RWPE1 (cell line): Measurements from ENCODE around the gene NPBWR2.

ENCODE experiments used
- CTCF ChIA-PET: fragments of 350-600 bp; sonication (Branson Sonifier 250); formaldehyde crosslinking; extraction: SDS; loops from one replicate; lab custom pipeline; 2021; lab: Yijun Ruan, JAX
- POLR2A ChIA-PET: fragments of 400-600 bp; formaldehyde crosslinking; extraction: SDS; loops from one replicate; lab custom pipeline; 2020; ENCODE audit warnings: antibody characterized with exemption; ENCODE audit not compliant: low non-redundant PET; lab: Yijun Ruan, JAX
- DNase-seq: peaks from one replicate; pipeline ENCODE4 v3.0.0; 2012; ENCODE audit warnings: low spot score
- H3K27ac ChIP-seq: fragments of 450-650 bp; 2 replicates; pipeline ENCODE4 v1.5.1; 2017
- TF ChIP-seq, protein P1 (sequence below): fragments of 450-650 bp; conservative IDR thresholded peaks from 2 replicates; pipeline ENCODE4 v1.5.1; 2017; ENCODE audit warnings: low read depth, mild to moderate bottlenecking

The NPBWR2 gene

DNA sequence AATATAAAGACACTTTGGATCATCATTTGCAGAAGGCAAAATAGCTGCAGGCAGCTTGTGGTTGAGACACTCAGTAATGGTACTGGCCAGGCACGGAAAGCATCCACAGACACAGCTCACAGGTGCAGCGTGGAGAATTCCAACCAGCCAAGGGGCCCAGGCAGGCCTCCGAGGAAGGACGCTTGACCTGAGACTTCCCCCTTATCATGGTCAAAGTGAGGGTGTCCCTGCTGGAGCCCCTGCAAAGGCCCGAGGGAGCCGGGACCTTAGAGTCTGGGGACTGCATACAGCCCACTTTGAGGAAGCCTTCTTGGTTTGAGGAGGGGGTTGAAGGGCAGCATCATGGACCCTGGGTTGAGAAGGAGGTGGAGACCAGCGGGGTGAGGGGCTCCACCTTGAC, 41.8 kb upstream of the NPBWR2 start:
- no peak overlapping the region for H3K27ac ChIP-seq
- DNase-seq: no peak
- CTCF ChIA-PET: interaction anchor here (0.6 kb wide), 2 partner anchors 684 to 1946 kb away, joined by 3 to 5 read pairs; no protein-coding TSS in a partner anchor
- TF ChIP-seq, protein P1, sequence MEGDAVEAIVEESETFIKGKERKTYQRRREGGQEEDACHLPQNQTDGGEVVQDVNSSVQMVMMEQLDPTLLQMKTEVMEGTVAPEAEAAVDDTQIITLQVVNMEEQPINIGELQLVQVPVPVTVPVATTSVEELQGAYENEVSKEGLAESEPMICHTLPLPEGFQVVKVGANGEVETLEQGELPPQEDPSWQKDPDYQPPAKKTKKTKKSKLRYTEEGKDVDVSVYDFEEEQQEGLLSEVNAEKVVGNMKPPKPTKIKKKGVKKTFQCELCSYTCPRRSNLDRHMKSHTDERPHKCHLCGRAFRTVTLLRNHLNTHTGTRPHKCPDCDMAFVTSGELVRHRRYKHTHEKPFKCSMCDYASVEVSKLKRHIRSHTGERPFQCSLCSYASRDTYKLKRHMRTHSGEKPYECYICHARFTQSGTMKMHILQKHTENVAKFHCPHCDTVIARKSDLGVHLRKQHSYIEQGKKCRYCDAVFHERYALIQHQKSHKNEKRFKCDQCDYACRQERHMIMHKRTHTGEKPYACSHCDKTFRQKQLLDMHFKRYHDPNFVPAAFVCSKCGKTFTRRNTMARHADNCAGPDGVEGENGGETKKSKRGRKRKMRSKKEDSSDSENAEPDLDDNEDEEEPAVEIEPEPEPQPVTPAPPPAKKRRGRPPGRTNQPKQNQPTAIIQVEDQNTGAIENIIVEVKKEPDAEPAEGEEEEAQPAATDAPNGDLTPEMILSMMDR: no peak
- POLR2A ChIA-PET: no interaction called here

DNA sequence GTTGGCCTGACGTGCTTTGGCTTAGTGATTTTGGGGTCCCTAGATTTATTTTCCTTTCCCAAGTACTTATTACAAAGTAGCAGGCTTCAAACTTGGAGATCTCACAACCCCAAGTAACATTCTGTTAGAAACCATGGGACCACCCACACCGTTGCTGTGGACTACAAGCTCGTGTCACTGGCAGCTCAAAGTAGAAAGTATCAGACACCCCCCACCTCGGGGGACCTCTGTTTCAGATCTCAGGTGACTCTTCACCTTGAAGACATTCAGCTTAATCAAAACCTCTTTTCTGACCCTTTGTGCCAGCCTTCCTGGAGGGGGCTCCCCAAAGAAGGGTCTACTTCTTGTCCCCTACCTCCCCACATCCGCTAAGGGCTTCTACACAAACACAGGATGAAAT, 41.2 kb upstream of the NPBWR2 start:
- TF ChIP-seq, protein P1: no peak
- H3K27ac ChIP-seq: no peak overlapping the region
- no peak for DNase-seq
- ChIA-PET CTCF (interaction anchor here (0.6 to 0.7 kb wide), 2 partner anchors 66 to 684 kb away, joined by 3 to 5 read pairs; no protein-coding TSS in a partner anchor), POLR2A (no interaction called here)

DNA sequence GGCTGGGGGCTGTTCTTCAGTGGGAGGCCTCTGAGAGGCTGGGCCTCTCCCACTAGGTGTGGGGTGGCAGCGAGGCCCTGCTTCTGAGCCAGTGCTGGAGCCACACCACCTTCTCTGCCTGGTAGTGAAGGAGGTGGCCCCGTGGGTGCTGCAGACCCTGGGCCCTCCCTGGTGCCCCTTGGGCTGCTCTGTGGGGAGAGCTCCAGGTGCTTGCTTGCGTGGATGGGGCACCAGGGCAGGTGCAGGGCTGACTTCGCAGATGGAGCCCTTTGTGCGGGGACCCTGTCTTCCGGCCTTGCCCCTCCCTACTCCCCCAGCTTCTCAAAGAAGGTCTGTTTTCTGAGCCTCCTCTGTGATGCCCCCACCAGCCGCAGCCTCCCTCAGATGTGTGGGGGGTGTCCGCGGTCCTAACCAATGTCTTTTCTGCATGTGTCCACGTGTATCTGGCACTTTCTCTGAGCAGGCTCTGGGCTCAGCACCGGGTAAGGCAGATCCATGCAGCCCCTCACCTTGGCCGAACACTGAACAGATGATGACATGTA, 39.6 kb upstream of the NPBWR2 start:
- TF ChIP-seq, protein P1: no peak
- ChIA-PET CTCF (interaction anchor here (0.6 kb wide), 2 partner anchors 13 to 651 kb away, joined by 3 to 5 read pairs; no protein-coding TSS in a partner anchor), POLR2A (no interaction called here)
- H3K27ac ChIP-seq: no peak overlapping the region
- DNase-seq: no peak

DNA sequence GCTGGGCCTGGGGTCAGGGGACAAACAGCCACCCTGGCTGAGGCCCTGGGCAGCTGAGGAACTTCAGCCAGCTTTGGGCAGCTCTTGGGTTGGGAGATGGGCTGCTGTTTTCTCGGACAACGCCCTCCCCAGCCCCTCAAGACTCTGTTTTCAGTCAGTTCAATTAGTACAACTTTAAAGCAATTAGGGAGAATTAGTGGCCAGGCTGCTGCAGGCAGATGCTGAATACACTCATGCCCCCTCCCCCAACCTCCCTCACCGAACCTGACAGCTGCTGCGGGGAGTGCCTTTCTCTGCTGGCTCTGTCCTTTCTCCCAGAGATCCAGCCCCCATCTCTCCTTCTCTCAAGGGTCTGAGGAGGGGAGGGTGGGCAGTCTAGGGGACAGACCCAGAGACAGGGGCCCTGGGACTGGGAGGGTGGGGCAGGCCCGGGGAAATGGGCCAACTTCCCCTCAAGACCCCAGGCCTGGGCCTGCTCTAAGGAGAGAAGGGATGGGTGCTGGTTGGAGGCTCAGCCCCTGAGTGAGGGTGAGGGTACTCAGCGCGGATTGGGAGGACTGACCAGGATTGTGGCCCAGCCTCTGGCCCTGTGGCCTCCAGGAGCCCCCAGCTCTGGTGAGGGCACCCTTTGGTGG, 39.1 kb upstream of the NPBWR2 start:
- CTCF ChIA-PET: interaction anchor here (0.6 to 1.0 kb wide), 2 partner anchors 9 to 14 kb away, joined by 3 read pairs; no protein-coding TSS in a partner anchor
- TF ChIP-seq, protein P1: no peak
- H3K27ac ChIP-seq: no peak overlapping the region
- no peak for DNase-seq
- POLR2A ChIA-PET: no interaction called here

DNA sequence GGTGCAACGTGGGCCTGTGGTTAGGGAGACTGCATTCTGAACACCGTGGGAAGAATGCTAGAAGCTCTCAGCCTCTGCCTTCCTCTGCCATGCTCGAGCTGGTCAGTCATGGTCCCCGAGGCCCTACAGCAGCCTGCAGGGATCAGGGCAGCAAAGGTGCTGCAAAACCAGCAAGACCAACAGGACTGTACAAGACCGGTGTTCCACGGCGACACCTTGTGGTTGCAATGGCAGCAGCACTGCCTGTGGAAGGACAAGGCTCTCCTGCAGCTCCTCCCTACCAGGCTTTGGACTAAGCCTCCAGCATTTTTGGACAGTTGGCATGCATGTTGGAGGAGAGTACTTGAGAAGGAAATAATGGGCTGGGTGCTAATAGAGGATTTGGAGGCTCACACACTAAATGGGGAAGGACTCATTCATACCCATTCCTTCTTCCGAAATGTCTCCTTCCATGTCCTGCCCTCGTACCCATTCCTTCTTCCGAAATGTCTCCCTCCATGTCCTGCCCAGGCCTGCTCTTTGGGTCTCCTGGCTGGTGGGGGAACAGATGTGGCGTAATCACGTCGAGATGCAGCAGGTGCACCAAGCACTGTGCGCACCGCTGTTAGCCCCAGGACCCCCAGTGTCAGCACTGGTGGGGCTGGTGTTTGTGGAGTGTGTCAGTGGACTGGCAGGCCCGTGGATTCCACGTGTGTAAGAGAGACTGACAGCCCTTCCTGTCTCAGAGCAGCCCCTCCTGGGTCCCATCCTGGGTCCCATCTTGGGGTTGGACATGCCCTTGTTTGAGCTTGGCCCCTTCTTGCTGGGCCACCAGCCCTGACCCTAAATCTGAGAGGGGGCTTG, 38.3 kb upstream of the NPBWR2 start:
- TF ChIP-seq, protein P1: no peak
- POLR2A ChIA-PET: no interaction called here
- DNase-seq: no peak
- CTCF ChIA-PET: interaction anchor here (0.6 to 1.2 kb wide), 3 partner anchors 9 to 97 kb away, joined by 3 to 6 read pairs (median 3); no protein-coding TSS in a partner anchor
- no peak overlapping the region for H3K27ac ChIP-seq
